ENCODE results near the gene TNN.

GRCh38 chr1:175089136-175089718, 21.6 kb downstream of the TNN start:
- TF ChIP-seq CTCF (optimal IDR thresholded peaks at IDR 0.05 in 1 of 3, IDR thresholded peaks at IDR 0.05 in 1 of 3, conservative IDR thresholded peaks at IDR 0.05 in 1 of 3; ENCODE audit: extremely low read depth in 1 of 3, insufficient read depth in 2 of 3, low read length in 3 of 3) (no peak), EZH2 (IDR thresholded peaks at IDR 0.05; ENCODE audit: low read length) (no peak)

Data from keratinocyte (primary cell).